ENCODE measurements around the gene CASK.

The CASK gene

GRCh38 chrX:41837270-41837944, 85.9 kb downstream of the CASK start:
- DNase-seq (ENCODE audit: low read depth), result no peak

- peak; percentile 8 for DNase-seq (ENCODE audit: low read depth)
Measured at GRCh38 chrX:41828826-41829225, 94.5 kb downstream of the CASK start.

GRCh38 chrX:41827886-41828285, 95.5 kb downstream of the CASK start:
- DNase-seq (ENCODE audit: low read depth), result peak; percentile 59

- DNase-seq (ENCODE audit: low read depth), result no peak
Measured at GRCh38 chrX:41825796-41826195, 97.6 kb downstream of the CASK start.

- DNase-seq (ENCODE audit: low read depth), result peak; percentile 18
Measured at GRCh38 chrX:41824551-41824950, 98.8 kb downstream of the CASK start.

GRCh38 chrX:41823402-41823801, 100.0 kb downstream of the CASK start:
- no peak for DNase-seq (ENCODE audit: low read depth)

- DNase-seq (ENCODE audit: low read depth), result peak; percentile 25
Measured at GRCh38 chrX:41822892-41823291, 100.5 kb downstream of the CASK start.

- peak; percentile 17 for DNase-seq (ENCODE audit: low read depth)
Measured at GRCh38 chrX:41808047-41808446, 115.3 kb downstream of the CASK start.

- no peak for DNase-seq (ENCODE audit: low read depth)
Measured at GRCh38 chrX:41802958-41803357, 120.4 kb downstream of the CASK start.

GRCh38 chrX:41799661-41800060, 123.7 kb downstream of the CASK start:
- no peak for DNase-seq (ENCODE audit: low read depth)

GRCh38 chrX:41796577-41796976, 126.8 kb downstream of the CASK start:
- DNase-seq (ENCODE audit: low read depth), result no peak

GRCh38 chrX:41796046-41796445, 127.3 kb downstream of the CASK start:
- no peak for DNase-seq (ENCODE audit: low read depth)

- DNase-seq (ENCODE audit: low read depth), result no peak
Measured at GRCh38 chrX:41789374-41789773, 134.0 kb downstream of the CASK start.

GRCh38 chrX:41785685-41786084, 137.7 kb downstream of the CASK start:
- DNase-seq (ENCODE audit: low read depth), result peak; percentile 17

GRCh38 chrX:41781500-41781899, 141.9 kb downstream of the CASK start:
- DNase-seq (ENCODE audit: low read depth), result peak; percentile 43

GRCh38 chrX:41779941-41780340, 143.4 kb downstream of the CASK start:
- DNase-seq (ENCODE audit: low read depth), result no peak

GRCh38 chrX:41779030-41779564, 144.3 kb downstream of the CASK start:
- peak; percentile 80 for DNase-seq (ENCODE audit: low read depth)

GRCh38 chrX:41761702-41762101, 161.7 kb downstream of the CASK start:
- no peak for DNase-seq (ENCODE audit: low read depth)

- DNase-seq (ENCODE audit: low read depth), result no peak
Measured at GRCh38 chrX:41761169-41761568, 162.2 kb downstream of the CASK start.

GRCh38 chrX:41759817-41760216, 163.5 kb downstream of the CASK start:
- peak; percentile 42 for DNase-seq (ENCODE audit: low read depth)

GRCh38 chrX:41758401-41758800, 165.0 kb downstream of the CASK start:
- DNase-seq (ENCODE audit: low read depth), result no peak

- no peak for DNase-seq (ENCODE audit: low read depth)
Measured at GRCh38 chrX:41750716-41751115, 172.6 kb downstream of the CASK start.

- DNase-seq (ENCODE audit: low read depth), result no peak
Measured at GRCh38 chrX:41739871-41740270, 183.5 kb downstream of the CASK start.

GRCh38 chrX:41737065-41737464, 186.3 kb downstream of the CASK start:
- DNase-seq (ENCODE audit: low read depth), result no peak

Measured in amniotic epithelial cell (primary cell).